ENCODE measurements around the gene SLC25A34.

The SLC25A34 gene

DNA sequence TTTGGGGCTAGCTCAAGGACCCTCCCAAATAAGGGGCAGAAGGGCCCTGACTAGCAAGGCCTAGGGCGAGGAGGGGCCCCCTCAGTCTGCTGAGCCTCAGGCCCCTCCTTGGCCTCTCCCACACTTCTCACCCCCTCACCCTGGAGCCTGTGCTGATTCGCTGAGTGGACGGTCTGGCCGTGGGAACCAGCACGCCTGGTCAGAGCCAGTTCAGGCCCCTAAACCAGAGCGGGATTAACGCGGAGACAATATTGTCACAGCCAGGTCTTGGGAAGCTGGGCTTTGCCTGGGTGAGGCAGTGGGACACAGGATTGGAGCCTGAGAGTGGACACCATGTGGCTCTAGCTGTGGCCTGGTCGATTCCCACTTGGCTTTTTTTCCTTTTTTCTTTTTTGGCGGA is 17.7 kb downstream of the SLC25A34 start:
- no peak overlapping the region for H3K4me3 ChIP-seq (ENCODE audit: low read depth, low read length)
- H3K27me3 ChIP-seq: peaks cover under 1% of the 10 kb centered on the region; the same call in 1 of the 2 replicates
- H3K36me3 ChIP-seq: no peaks in the 10 kb centered on the region
- no peaks in the 10 kb centered on the region for H3K9me3 ChIP-seq
- peaks cover 8% of the 10 kb centered on the region; the same call in 1 of the 2 replicates for H3K4me1 ChIP-seq
- TF ChIP-seq, protein P1, sequence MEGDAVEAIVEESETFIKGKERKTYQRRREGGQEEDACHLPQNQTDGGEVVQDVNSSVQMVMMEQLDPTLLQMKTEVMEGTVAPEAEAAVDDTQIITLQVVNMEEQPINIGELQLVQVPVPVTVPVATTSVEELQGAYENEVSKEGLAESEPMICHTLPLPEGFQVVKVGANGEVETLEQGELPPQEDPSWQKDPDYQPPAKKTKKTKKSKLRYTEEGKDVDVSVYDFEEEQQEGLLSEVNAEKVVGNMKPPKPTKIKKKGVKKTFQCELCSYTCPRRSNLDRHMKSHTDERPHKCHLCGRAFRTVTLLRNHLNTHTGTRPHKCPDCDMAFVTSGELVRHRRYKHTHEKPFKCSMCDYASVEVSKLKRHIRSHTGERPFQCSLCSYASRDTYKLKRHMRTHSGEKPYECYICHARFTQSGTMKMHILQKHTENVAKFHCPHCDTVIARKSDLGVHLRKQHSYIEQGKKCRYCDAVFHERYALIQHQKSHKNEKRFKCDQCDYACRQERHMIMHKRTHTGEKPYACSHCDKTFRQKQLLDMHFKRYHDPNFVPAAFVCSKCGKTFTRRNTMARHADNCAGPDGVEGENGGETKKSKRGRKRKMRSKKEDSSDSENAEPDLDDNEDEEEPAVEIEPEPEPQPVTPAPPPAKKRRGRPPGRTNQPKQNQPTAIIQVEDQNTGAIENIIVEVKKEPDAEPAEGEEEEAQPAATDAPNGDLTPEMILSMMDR (IDR thresholded peaks at IDR 0.05; ENCODE audit: low read depth, low read length): no peak
- DNase-seq: no peak

DNA sequence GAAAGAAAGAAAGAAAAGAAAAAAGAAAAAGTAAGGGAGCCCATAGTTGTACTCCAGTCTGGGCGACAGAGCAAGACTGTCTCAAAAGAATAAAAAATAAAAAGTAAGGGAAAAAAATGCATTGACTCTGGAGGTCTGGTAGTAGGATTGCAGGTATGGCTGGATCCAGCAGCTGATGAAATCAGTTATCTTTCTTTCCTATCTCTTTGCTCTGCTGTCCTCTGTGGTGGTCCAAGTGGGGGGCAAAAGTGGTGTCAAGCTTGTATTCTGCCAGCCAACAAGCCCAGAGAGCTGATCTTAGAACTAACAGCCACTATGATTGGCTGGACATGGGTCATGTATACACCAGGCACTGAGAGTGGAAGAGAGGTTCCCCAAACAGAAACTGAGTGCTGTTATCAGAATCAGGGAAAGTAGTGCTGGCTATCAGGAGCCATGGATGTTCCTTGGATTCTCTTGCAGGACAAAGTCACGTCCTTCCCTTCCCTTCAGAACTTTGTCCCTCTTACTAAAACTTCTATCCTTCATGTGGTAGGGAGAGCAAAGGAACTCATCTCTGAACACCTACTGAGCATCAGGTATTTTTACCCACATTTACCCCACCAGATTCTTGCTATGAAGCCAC is 19.1 kb downstream of the SLC25A34 start:
- TF ChIP-seq, protein P1 (IDR thresholded peaks at IDR 0.05; ENCODE audit: low read depth, low read length): no peak
- Histone ChIP-seq H3K27me3 (peaks cover 6% of the 10 kb centered on the region; the same call in 1 of the 2 replicates), H3K9me3 (no peaks in the 10 kb centered on the region), H3K4me1 (peaks cover 8% of the 10 kb centered on the region; the same call in 1 of the 2 replicates), H3K36me3 (no peaks in the 10 kb centered on the region), H3K4me3 (ENCODE audit: low read depth, low read length) (no peak overlapping the region)
- no peak for DNase-seq

DNA sequence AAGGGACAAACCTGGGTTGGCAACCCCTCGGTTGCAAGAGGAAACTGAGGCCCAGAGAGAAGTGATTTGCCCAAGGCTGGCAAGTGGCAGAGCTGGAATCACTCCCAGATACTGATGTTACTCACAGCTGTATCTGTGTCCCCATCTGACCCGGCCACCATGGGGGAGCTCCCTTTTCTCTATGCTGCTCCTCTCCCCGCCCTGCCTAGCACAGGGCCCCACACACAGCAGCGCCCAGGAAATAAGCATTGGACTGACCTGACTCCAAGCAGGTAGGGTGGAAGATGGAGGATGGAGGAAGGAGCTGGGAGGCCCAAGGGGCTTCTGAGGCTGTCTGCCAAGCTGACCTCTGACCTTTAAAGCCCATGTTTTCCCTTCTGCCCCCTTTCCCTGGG is 19.6 kb downstream of the SLC25A34 start:
- TF ChIP-seq, protein P1 (IDR thresholded peaks at IDR 0.05; ENCODE audit: low read depth, low read length): no peak
- H3K27me3 ChIP-seq: peaks cover 6% of the 10 kb centered on the region; the same call in 1 of the 2 replicates
- H3K4me1 ChIP-seq: peaks cover 8% of the 10 kb centered on the region; the same call in 1 of the 2 replicates

DNA sequence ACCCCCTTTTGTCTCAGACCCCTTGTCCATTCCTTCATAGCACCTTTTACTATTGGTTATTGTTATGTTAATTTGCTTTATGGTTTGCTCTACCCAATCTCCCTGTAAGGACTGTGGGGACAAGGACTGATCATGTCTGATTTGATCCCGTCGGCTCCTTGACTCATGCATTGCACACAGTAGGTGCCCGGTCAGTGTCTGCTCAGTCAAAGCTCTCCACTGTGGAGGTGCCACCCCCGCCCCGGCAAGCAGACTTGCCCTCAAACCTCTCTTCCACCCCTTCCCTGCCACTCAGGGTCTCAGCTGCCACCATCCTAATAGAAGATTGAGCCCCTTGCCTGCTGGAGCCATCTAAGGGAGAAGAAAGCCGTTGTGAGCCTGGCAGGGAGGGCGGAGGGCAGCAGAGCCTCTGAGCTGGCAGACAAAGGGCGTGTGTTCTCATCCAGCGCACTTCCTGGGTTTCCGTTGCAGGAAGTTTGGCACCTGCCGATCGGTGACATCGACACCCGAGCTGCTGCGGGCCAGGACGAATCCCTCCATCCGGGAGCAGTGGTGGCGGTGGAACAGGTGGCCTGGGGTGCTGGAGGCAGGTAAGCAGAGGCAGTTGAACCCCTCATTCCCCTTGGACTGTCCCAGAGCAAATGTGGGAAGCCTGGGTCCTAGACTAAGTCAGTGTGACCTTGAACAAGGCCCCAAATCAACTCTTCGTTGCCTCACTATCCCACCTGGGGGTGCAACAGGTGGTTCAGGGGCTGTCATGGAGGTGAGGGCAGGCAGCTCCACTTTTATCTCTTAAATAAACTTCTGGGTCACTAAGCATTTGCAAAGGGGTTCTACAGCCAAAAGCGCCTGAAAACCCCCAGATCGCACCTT is 20.3 kb downstream of the SLC25A34 start:
- Histone ChIP-seq H3K9me3 (no peaks in the 10 kb centered on the region), H3K4me1 (peaks cover 12% of the 10 kb centered on the region; the same call in 1 of the 2 replicates), H3K4me3 (ENCODE audit: low read depth, low read length) (no peak overlapping the region), H3K36me3 (no peaks in the 10 kb centered on the region), H3K27me3 (peaks cover 6% of the 10 kb centered on the region; the same call in 1 of the 2 replicates)
- DNase-seq: no peak
- TF ChIP-seq, protein P1 (IDR thresholded peaks at IDR 0.05; ENCODE audit: low read depth, low read length): no peak

More for the DNA sequence above, 19.6 kb downstream of the SLC25A34 start:
- no peak overlapping the region for H3K4me3 ChIP-seq (ENCODE audit: low read depth, low read length)
- DNase-seq: no peak
- no peaks in the 10 kb centered on the region for H3K9me3 ChIP-seq
- no peaks in the 10 kb centered on the region for H3K36me3 ChIP-seq

DNA sequence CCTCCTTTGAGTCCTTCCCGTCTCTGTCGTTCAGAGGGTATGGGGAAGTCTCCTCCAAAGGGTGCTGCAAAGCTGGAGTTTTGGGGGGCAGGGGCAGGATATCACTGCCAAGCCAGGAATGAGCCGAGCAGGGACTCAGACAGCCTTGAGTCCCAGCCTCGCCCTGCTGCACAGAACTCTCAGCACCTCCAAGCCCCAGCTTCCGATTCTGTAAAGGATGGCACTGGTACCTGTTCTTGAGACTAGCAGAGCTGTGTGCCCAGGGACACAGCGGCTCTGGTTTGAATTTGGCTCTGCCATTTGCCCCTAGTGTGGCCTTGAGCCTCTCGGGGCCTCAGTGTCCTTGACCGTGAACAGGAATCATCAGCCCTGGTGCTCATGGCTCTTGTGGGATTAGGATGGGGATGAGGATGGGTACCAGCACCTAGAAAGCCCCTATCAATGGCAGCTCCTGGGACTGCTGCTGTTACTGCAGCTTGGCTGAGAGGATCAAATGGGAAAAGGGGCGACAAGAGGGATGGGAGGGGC is 21.0 kb downstream of the SLC25A34 start:
- TF ChIP-seq, protein P1 (IDR thresholded peaks at IDR 0.05; ENCODE audit: low read depth, low read length): no peak
- H3K4me3 ChIP-seq (ENCODE audit: low read depth, low read length): no peak overlapping the region

More for the DNA sequence above, 21.0 kb downstream of the SLC25A34 start:
- Histone ChIP-seq H3K4me1 (peaks cover 12% of the 10 kb centered on the region; the same call in 1 of the 2 replicates), H3K9me3 (no peaks in the 10 kb centered on the region), H3K36me3 (no peaks in the 10 kb centered on the region), H3K27me3 (peaks cover 6% of the 10 kb centered on the region; the same call in 1 of the 2 replicates)
- DNase-seq: no peak
